Uterus (tissue), 2 donors: ENCODE results near the gene CATSPER1.

ENCODE experiments used
- CTCF ChIP-seq, 4 experiments: fragments of 200-600 bp in 2 of 4; fragments of 450-650 bp in 2 of 4; sonication (generic) in 2 of 4; IDR thresholded peaks; one replicate each; pipeline ENCODE4 v1.5.1; 2016 to 2019; ENCODE audit warnings: antibody characterized with exemption in 4 of 4, mild to moderate bottlenecking in 2 of 4, moderate library complexity in 1 of 4
- POLR2A ChIP-seq, 2 donors: fragments of 450-650 bp; IDR thresholded peaks; one replicate each; pipeline ENCODE4 v1.6.1; 2016; ENCODE audit warnings: antibody characterized with exemption in 2 of 2, mild to moderate bottlenecking in 1 of 2, moderate library complexity in 1 of 2

- TF ChIP-seq CTCF (IDR thresholded peaks at IDR 0.05) (no peak), POLR2A (IDR thresholded peaks at IDR 0.05) (no peak)
Measured at GRCh38 chr11:66007201-66007634, 19.1 kb downstream of the CATSPER1 start.
